ENCODE measurements around the gene SH3D19.

DNA sequence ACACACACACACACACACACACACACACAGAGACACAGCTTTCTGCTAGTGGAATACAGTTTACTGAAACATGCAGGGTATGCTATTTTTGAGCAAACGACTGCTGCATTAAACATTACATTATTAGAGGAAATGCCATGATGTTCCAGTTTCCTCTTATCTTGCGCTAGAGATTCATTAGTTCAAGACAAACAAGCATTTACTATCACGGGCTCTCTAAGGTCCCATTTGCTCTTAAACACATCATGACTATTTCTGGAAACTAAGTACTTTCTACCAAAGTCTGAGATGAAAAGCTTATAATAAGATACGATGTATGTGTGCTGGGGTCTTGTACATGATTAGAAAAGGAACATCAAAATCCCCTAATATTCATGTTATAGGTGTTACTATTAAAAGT, 177.1 kb downstream of the SH3D19 start:
- TF ChIP-seq CTCF (IDR thresholded peaks at IDR 0.05; ENCODE audit: insufficient read depth, low read length, poor library complexity, severe bottlenecking): no peak
- TF ChIP-seq EZH2phosphoT487 (conservative IDR thresholded peaks at IDR 0.05; ENCODE audit: low read length): no peak
